SK-N-SH (cell line): ENCODE data around the gene MPST.

Experiments used
- EP300 ChIP-seq, 2 experiments: IDR thresholded peaks; 2 replicates each; pipeline versions ENCODE4 v1.4.0 to v1.6.1; 2012; ENCODE audit warnings: borderline replicate concordance in 1 of 2, low read depth in 1 of 2, low read length in 1 of 2
- GABPA ChIP-seq: IDR thresholded peaks from 2 replicates; pipeline ENCODE4 v1.4.0; 2012; ENCODE audit warnings: low read depth, mild to moderate bottlenecking
- NFIC ChIP-seq: IDR thresholded peaks from 2 replicates; pipeline ENCODE4 v1.4.0; 2012; ENCODE audit warnings: borderline replicate concordance
- POLR2AphosphoS5 ChIP-seq: IDR thresholded peaks from 2 replicates; pipeline ENCODE4 v1.6.1; 2012; ENCODE audit warnings: low read depth, low read length
- RAD21 ChIP-seq: IDR thresholded peaks from 2 replicates; pipeline ENCODE4 v1.6.1; 2012; ENCODE audit warnings: mild to moderate bottlenecking, low read length
- RCOR1 ChIP-seq: fragments of 150-350 bp; IDR thresholded peaks from 2 replicates; pipeline ENCODE4 v1.6.1; 2017; ENCODE audit warnings: antibody characterized with exemption, low read length
- SMC3 ChIP-seq: IDR thresholded peaks from 2 replicates; pipeline ENCODE4 v1.6.1; 2012; ENCODE audit warnings: low read depth, low read length, improper control_type of control experiment
- TAF1 ChIP-seq: IDR thresholded peaks from 2 replicates; pipeline ENCODE4 v1.6.1; 2012; ENCODE audit warnings: low read depth, mild to moderate bottlenecking, low read length, moderate library complexity, borderline replicate concordance
- TCF12 ChIP-seq: IDR thresholded peaks from 2 replicates; pipeline ENCODE4 v1.4.0; 2012
- YY1 ChIP-seq: IDR thresholded peaks from 2 replicates; pipeline ENCODE4 v1.4.0; 2012; ENCODE audit warnings: low read depth, mild to moderate bottlenecking
- TF ChIP-seq, protein P1 (sequence below): fragments of 200-600 bp; sonication (generic); IDR thresholded peaks from 2 replicates; pipeline ENCODE4 v1.6.1; 2017; ENCODE audit warnings: antibody characterized with exemption, mild to moderate bottlenecking, moderate library complexity
- TF ChIP-seq, protein P2 (sequence below): fragments of 150-350 bp; IDR thresholded peaks from 2 replicates; pipeline ENCODE4 v1.6.1; 2017; ENCODE audit warnings: antibody characterized with exemption, low read length, low read depth, borderline replicate concordance
- TF ChIP-seq, protein P3 (sequence below): IDR thresholded peaks from 2 replicates; pipeline ENCODE4 v1.4.0; 2012; ENCODE audit warnings: low read depth, borderline replicate concordance
- TF ChIP-seq, protein P4 (sequence below): fragments of 150-350 bp; IDR thresholded peaks from 2 replicates; pipeline ENCODE4 v1.6.1; 2016; ENCODE audit warnings: mild to moderate bottlenecking, low read depth, low read length

DNA sequence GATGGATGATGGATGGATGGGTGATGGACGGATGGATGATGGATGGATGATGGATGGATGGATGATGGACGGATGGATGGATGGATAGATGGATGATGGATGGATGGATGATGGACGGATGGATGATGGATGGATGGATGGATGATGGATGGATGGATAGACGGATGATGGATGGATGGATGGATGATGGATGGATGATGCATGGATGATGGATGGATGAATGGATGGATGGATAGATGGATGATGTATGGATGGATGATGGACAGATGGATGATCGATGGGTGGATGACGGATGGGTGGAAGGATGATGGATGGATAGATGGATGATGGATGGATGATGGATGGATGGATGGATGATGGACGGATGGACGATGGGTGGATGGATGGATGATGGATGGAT, 53.1 kb downstream of the MPST start:
- TF ChIP-seq, protein P1, sequence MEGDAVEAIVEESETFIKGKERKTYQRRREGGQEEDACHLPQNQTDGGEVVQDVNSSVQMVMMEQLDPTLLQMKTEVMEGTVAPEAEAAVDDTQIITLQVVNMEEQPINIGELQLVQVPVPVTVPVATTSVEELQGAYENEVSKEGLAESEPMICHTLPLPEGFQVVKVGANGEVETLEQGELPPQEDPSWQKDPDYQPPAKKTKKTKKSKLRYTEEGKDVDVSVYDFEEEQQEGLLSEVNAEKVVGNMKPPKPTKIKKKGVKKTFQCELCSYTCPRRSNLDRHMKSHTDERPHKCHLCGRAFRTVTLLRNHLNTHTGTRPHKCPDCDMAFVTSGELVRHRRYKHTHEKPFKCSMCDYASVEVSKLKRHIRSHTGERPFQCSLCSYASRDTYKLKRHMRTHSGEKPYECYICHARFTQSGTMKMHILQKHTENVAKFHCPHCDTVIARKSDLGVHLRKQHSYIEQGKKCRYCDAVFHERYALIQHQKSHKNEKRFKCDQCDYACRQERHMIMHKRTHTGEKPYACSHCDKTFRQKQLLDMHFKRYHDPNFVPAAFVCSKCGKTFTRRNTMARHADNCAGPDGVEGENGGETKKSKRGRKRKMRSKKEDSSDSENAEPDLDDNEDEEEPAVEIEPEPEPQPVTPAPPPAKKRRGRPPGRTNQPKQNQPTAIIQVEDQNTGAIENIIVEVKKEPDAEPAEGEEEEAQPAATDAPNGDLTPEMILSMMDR = no peak
- no peak for TF ChIP-seq NFIC
- no peak for TF ChIP-seq EP300 (IDR thresholded peaks at IDR 0.05; ENCODE audit: borderline replicate concordance in 1 of 2, low read depth in 1 of 2, low read length in 1 of 2)
- TF ChIP-seq, protein P2, sequence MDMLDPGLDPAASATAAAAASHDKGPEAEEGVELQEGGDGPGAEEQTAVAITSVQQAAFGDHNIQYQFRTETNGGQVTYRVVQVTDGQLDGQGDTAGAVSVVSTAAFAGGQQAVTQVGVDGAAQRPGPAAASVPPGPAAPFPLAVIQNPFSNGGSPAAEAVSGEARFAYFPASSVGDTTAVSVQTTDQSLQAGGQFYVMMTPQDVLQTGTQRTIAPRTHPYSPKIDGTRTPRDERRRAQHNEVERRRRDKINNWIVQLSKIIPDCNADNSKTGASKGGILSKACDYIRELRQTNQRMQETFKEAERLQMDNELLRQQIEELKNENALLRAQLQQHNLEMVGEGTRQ = no peak
- TF ChIP-seq GABPA = no peak
- TF ChIP-seq YY1 = no peak
- no peak for TF ChIP-seq RAD21
- TF ChIP-seq POLR2AphosphoS5 = no peak
- TF ChIP-seq, protein P3, sequence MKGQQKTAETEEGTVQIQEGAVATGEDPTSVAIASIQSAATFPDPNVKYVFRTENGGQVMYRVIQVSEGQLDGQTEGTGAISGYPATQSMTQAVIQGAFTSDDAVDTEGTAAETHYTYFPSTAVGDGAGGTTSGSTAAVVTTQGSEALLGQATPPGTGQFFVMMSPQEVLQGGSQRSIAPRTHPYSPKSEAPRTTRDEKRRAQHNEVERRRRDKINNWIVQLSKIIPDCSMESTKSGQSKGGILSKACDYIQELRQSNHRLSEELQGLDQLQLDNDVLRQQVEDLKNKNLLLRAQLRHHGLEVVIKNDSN = no peak
- TF ChIP-seq RCOR1 = no peak
- no peak for TF ChIP-seq TCF12
- TF ChIP-seq, protein P4, sequence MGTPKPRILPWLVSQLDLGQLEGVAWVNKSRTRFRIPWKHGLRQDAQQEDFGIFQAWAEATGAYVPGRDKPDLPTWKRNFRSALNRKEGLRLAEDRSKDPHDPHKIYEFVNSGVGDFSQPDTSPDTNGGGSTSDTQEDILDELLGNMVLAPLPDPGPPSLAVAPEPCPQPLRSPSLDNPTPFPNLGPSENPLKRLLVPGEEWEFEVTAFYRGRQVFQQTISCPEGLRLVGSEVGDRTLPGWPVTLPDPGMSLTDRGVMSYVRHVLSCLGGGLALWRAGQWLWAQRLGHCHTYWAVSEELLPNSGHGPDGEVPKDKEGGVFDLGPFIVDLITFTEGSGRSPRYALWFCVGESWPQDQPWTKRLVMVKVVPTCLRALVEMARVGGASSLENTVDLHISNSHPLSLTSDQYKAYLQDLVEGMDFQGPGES = no peak
- TF ChIP-seq TAF1 = no peak
- no peak for TF ChIP-seq SMC3
